PC-3 (cell line): ENCODE measurements around the gene NOL9. TPM values are rescaled to one million over a fixed set of nuclear protein-coding genes. Genes with fewer than 3 reads are reported as not detected.

Experiments
- ATAC-seq: fragments of 200-7000 bp; cut with Tn5 transposase; 2 replicates; pipeline ENCODE4 v1.9.1; 2020; ENCODE audit warnings: mild to moderate bottlenecking, moderate library complexity
- BruUV-seq: library from RNA; stranded (reverse); fragments of 400-500 nt; replicated peaks from 2 replicates; lab custom pipeline; 2021; lab: Mats Ljungman, UMichigan
- CTCF ChIA-PET: fragments of 300-600 bp; sonication (Branson Sonifier 250); formaldehyde crosslinking; loops from one replicate; lab custom pipeline; 2022; ENCODE audit warnings: antibody characterized with exemption; lab: Charles Lee
- POLR2A ChIA-PET: fragments of 300-600 bp; sonication (Branson Sonifier 250); formaldehyde crosslinking; loops from one replicate; lab custom pipeline; 2022; ENCODE audit warnings: antibody characterized with exemption; ENCODE audit not compliant: unreplicated experiment; lab: Charles Lee
- DNase-seq: peaks from one replicate; pipeline ENCODE4 v3.0.0-alpha.2; 2015
- H2AFZ ChIP-seq: fragments of 300-600 bp; sonication (generic); 2 replicates; pipeline ENCODE4 v1.6.0; 2016; ENCODE audit warnings: antibody characterized with exemption, low read length
- H3F3A ChIP-seq: fragments of 300-600 bp; sonication (generic); one replicate; pipeline ENCODE4 v1.6.0; 2017; ENCODE audit warnings: antibody characterized with exemption, low read length, control low read depth, mild to moderate bottlenecking; ENCODE audit not compliant: unreplicated experiment
- H3K27ac ChIP-seq: fragments of 300-600 bp; sonication (generic); 2 replicates; pipeline ENCODE4 v1.5.1; 2016; ENCODE audit warnings: mild to moderate bottlenecking, low read length
- H3K27me3 ChIP-seq: fragments of 300-600 bp; sonication (generic); 2 replicates; pipeline ENCODE4 v1.6.1; 2016; ENCODE audit warnings: low read length, mixed read lengths
- H3K36me3 ChIP-seq: fragments of 300-600 bp; sonication (generic); 2 replicates; pipeline ENCODE4 v1.6.1; 2016; ENCODE audit warnings: low read depth, mixed run types, low read length, mixed read lengths
- H3K4me1 ChIP-seq: fragments of 300-600 bp; sonication (generic); 2 replicates; pipeline ENCODE4 v1.5.1; 2016; ENCODE audit warnings: low read length; ENCODE audit not compliant: insufficient read depth
- H3K4me2 ChIP-seq: fragments of 300-600 bp; sonication (generic); 2 replicates; pipeline ENCODE4 v1.6.0; 2016; ENCODE audit warnings: low read length
- H3K4me3 ChIP-seq: fragments of 300-600 bp; sonication (generic); 2 replicates; pipeline ENCODE4 v1.5.1; 2016; ENCODE audit warnings: mild to moderate bottlenecking, low read length, mixed read lengths
- H3K79me2 ChIP-seq: fragments of 300-600 bp; sonication (generic); 2 replicates; pipeline ENCODE4 v1.6.1; 2017; ENCODE audit warnings: low read length, mixed read lengths
- H3K9ac ChIP-seq: fragments of 300-600 bp; sonication (generic); 2 replicates; pipeline ENCODE4 v1.6.0; 2016; ENCODE audit warnings: mild to moderate bottlenecking, low read length
- H3K9me2 ChIP-seq: fragments of 300-600 bp; sonication (generic); replicated peaks from 2 replicates; pipeline ENCODE4 v1.6.1; 2016; ENCODE audit warnings: mixed run types, low read length, mixed read lengths
- H3K9me3 ChIP-seq: fragments of 300-600 bp; sonication (generic); 2 replicates; pipeline ENCODE4 v1.6.1; 2016; ENCODE audit warnings: low read length, mixed read lengths
- H4K20me1 ChIP-seq: fragments of 300-600 bp; sonication (generic); 2 replicates; pipeline ENCODE4 v1.6.1; 2016; ENCODE audit warnings: low read length, mixed read lengths
- EZH2 ChIP-seq: fragments of 300-600 bp; sonication (generic); IDR thresholded peaks from one replicate; pipeline ENCODE4 v1.6.1; 2017; ENCODE audit warnings: antibody characterized with exemption, mild to moderate bottlenecking, low read length; ENCODE audit not compliant: unreplicated experiment
- EZH2phosphoT487 ChIP-seq: fragments of 300-600 bp; sonication (generic); IDR thresholded peaks from 2 replicates; pipeline ENCODE4 v1.6.1; 2018; ENCODE audit warnings: mild to moderate bottlenecking, antibody characterized with exemption, low read length, borderline replicate concordance
- intact Hi-C: fragments of 100-400 bp; cut with micrococcal nuclease; formaldehyde crosslinking; loops from 2 replicates; pipeline ENCODE4 v1.9.0; 2023
- total RNA-seq: library from RNA; depleted of rRNA; stranded (reverse); fragments of >200 nt; gene quantifications from 2 replicates; pipeline ENCODE4 v1.2.3, GENCODE V29; 2014
- TF ChIP-seq, protein P1 (sequence below): fragments of 300-600 bp; sonication (generic); conservative IDR thresholded peaks from 2 replicates; pipeline ENCODE4 v1.5.1; 2017; ENCODE audit warnings: antibody characterized with exemption, low read depth, mild to moderate bottlenecking, low read length

The NOL9 gene
- total RNA-seq, 1 experiment from 2014 or later: 79.1 TPM

DNA sequence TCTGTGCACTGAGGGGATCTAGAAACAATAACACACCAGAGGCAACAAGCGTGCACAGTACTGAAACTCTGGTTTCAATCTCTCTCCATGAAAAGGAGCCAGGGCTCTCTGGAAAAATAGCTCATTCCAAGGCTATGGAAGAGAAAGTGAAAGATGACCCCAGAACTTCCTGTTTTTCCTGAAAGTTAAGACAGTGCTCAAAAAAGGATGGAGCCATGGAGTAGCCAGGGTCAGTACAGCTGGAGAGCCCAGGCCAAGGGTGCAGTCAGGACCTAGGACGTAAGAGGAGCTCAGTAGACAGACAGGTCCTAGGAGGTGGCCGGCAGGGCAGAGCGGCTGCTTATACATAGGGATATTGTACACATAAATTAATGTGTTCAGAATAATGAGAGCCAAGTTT lies 19.1 kb downstream of the NOL9 start:
- ChIA-PET CTCF (no interaction called here), POLR2A (no interaction called here)
- Histone ChIP-seq H3K4me1 (no peaks in the 10 kb centered on the region), H3F3A (no peaks in the 10 kb centered on the region), H3K4me3 (no peak overlapping the region), H3K4me2 (no peak overlapping the region), H3K27ac (no peak overlapping the region), H4K20me1 (no peaks in the 10 kb centered on the region), H3K36me3 (peaks cover 51% of the 10 kb centered on the region), H2AFZ (no peak overlapping the region), H3K9me3 (no peaks in the 10 kb centered on the region), H3K9ac (no peak overlapping the region), H3K79me2 (0 out of 2 replicates have a peak, but pooled peaks cover 3% of the 10 kb centered on the region), H3K9me2 (no peaks in the 10 kb centered on the region), H3K27me3 (no peaks in the 10 kb centered on the region)
- ATAC-seq (no peak), DNase-seq (no peak)
- intact Hi-C loops: no loop called here
- TF ChIP-seq, protein P1, sequence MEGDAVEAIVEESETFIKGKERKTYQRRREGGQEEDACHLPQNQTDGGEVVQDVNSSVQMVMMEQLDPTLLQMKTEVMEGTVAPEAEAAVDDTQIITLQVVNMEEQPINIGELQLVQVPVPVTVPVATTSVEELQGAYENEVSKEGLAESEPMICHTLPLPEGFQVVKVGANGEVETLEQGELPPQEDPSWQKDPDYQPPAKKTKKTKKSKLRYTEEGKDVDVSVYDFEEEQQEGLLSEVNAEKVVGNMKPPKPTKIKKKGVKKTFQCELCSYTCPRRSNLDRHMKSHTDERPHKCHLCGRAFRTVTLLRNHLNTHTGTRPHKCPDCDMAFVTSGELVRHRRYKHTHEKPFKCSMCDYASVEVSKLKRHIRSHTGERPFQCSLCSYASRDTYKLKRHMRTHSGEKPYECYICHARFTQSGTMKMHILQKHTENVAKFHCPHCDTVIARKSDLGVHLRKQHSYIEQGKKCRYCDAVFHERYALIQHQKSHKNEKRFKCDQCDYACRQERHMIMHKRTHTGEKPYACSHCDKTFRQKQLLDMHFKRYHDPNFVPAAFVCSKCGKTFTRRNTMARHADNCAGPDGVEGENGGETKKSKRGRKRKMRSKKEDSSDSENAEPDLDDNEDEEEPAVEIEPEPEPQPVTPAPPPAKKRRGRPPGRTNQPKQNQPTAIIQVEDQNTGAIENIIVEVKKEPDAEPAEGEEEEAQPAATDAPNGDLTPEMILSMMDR: no peak
- TF ChIP-seq EZH2 (no peak), EZH2phosphoT487 (no peak)
- BruUV-seq: no TSS peak

DNA sequence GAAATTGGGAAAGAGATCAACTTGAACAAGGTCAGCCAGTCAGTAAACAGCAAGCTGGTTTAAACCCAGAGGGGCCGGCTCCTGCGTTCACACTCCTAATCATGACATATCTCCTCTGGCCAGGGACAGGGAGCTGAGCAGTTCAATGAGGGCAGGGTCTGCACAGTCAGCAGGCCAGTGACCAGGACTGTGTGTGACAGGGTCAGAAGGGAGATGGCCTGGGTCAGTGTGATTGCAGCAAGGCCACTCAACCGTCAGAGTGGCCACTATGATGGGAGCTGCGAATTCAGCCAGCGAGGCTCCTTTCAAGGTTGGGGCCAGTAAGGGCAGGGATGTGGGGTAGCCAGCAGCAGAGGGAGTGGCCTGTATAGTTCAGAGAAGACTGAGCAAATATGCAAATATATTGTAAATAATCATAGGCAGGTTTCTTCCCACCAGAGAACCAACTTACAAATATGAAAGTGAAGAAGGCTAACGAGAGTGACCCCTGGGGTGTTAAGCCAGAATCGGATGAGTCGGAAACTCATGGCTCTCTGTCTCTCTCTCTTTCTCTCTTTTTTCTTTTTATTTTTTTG lies 20.0 kb downstream of the NOL9 start:
- H3F3A ChIP-seq: no peaks in the 10 kb centered on the region
- H3K27ac ChIP-seq: no peak overlapping the region
- ChIA-PET POLR2A (no interaction called here), CTCF (no interaction called here)
- no peak overlapping the region for H2AFZ ChIP-seq
- H3K9ac ChIP-seq: no peak overlapping the region
- no peak overlapping the region for H3K4me3 ChIP-seq
- no peaks in the 10 kb centered on the region for H3K9me2 ChIP-seq
- H4K20me1 ChIP-seq: no peaks in the 10 kb centered on the region
- H3K4me2 ChIP-seq: no peak overlapping the region
- no peaks in the 10 kb centered on the region for H3K4me1 ChIP-seq
- H3K36me3 ChIP-seq: peaks cover 51% of the 10 kb centered on the region
- H3K27me3 ChIP-seq: no peaks in the 10 kb centered on the region
- 0 out of 2 replicates have a peak, but pooled peaks cover 3% of the 10 kb centered on the region for H3K79me2 ChIP-seq
- no TSS peak for BruUV-seq
- no peaks in the 10 kb centered on the region for H3K9me3 ChIP-seq
- intact Hi-C loops: no loop called here
- DNase-seq (no peak), ATAC-seq (no peak)
- TF ChIP-seq, protein P1: no peak
- TF ChIP-seq EZH2: no peak
- no peak for TF ChIP-seq EZH2phosphoT487

DNA sequence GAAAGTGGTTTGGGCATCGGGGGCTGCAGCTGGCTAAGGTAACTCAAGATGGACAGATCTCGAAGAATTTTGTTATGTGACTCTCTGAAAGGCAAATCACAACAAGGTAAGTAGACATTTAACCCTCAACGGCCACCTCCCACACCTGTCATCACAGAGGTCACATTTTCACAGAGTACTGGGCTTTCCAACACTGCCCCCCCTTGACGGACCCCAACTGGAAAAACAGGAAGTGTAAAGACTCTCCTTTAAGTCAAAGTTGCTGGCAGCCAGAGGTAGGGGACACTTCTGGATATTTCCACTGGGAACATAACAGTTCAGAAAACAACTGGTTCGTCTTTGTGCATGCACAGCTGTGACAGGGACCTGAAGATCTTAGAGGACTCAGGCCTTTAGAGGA lies 22.3 kb downstream of the NOL9 start:
- Histone ChIP-seq H3K9me2 (no peaks in the 10 kb centered on the region), H2AFZ (no peak overlapping the region), H3K79me2 (no peaks in the 10 kb centered on the region), H3K4me1 (no peaks in the 10 kb centered on the region), H4K20me1 (no peaks in the 10 kb centered on the region), H3K4me3 (no peak overlapping the region), H3K9me3 (no peaks in the 10 kb centered on the region), H3K27me3 (no peaks in the 10 kb centered on the region), H3K27ac (no peak overlapping the region), H3K36me3 (peaks cover 57% of the 10 kb centered on the region), H3K9ac (no peak overlapping the region), H3F3A (no peaks in the 10 kb centered on the region), H3K4me2 (no peak overlapping the region)
- ChIA-PET CTCF (no interaction called here), POLR2A (no interaction called here)
- TF ChIP-seq, protein P1: no peak
- TF ChIP-seq EZH2phosphoT487 (no peak), EZH2 (no peak)
- intact Hi-C loops: no loop called here
- no peak for ATAC-seq
- BruUV-seq: no TSS peak
- DNase-seq: no peak
